Prostate gland (tissue), 2 donors: ENCODE measurements around the gene SLC45A3. TPM values are rescaled to one million over a fixed set of nuclear protein-coding genes. Genes with fewer than 3 reads are reported as not detected.

ENCODE experiments used
- DNase-seq: peaks from one replicate; pipeline ENCODE4 v3.0.0-alpha.2; 2019; ENCODE audit warnings: low spot score
- H3K27ac ChIP-seq, 2 donors: fragments of 200-600 bp; sonication (generic); 2 replicates each; pipeline ENCODE4 v1.5.1; 2017 to 2019
- H3K27me3 ChIP-seq: fragments of 200-600 bp; sonication (generic); replicated peaks from 2 replicates; pipeline ENCODE4 v1.5.1; 2019; ENCODE audit not compliant: insufficient read depth
- H3K36me3 ChIP-seq, 2 donors: fragments of 200-600 bp; sonication (generic); 1 replicate in 1 of 2; 2 replicates in 1 of 2; pipeline versions ENCODE4 v1.5.1 to v1.8.1; 2017 to 2019
- H3K4me1 ChIP-seq: fragments of 200-600 bp; sonication (generic); replicated peaks from 2 replicates; pipeline ENCODE4 v1.5.1; 2019
- H3K4me3 ChIP-seq, 2 donors: fragments of 200-600 bp; sonication (generic); 2 replicates each; pipeline ENCODE4 v1.5.1; 2017 to 2019
- H3K9me3 ChIP-seq: fragments of 200-600 bp; sonication (generic); 2 replicates; pipeline ENCODE4 v1.5.1; 2017
- CTCF ChIP-seq, 4 experiments: fragments of 200-600 bp in 2 of 4; fragments of 450-650 bp in 2 of 4; sonication (generic) in 2 of 4; IDR thresholded peaks; 1 replicate in 3 of 4; 2 replicates in 1 of 4; pipeline ENCODE4 v1.5.1; 2016 to 2019; ENCODE audit warnings: antibody characterized with exemption in 4 of 4, mild to moderate bottlenecking in 2 of 4, moderate library complexity in 2 of 4
- POLR2A ChIP-seq: fragments of 450-650 bp; IDR thresholded peaks from one replicate; pipeline ENCODE4 v1.6.1; 2016; ENCODE audit warnings: antibody characterized with exemption, mild to moderate bottlenecking
- POLR2AphosphoS5 ChIP-seq: sonication (generic); formaldehyde crosslinking; IDR thresholded peaks from one replicate; pipeline ENCODE4 v1.6.1; 2017; ENCODE audit warnings: antibody characterized with exemption
- WGBS: methylation state at CpG from one replicate; pipeline ENCODE4 v1.1.5; 2018; 5-methylcytosine and 5-hydroxymethylcytosine counted together
- intact Hi-C: fragments of 100-400 bp; cut with DNase I; formaldehyde crosslinking; loops from one replicate; pipeline ENCODE4 v1.14.2; 2022
- total RNA-seq, 2 donors: library from RNA; depleted of rRNA; stranded (reverse); fragments of >200 nt; gene quantifications; one replicate each; pipeline ENCODE4 v1.1.0, GENCODE V29; 2016

Gene SLC45A3
- total RNA-seq, 2 donors from 2014 or later: 505 to 1,326 TPM

GRCh38 chr1:205670150-205670446 lies 10.2 kb downstream of the SLC45A3 start:
- WGBS: 85% methylated on average over 5 of the region's 5 CpGs
- Histone ChIP-seq H3K36me3 (peaks cover 0 to 6% of the 10 kb centered on the region in 2 donors), H3K27ac (peak overlapping the region; percentile 37 to 89), H3K4me1 (no peaks in the 10 kb centered on the region), H3K9me3 (no peaks in the 10 kb centered on the region), H3K4me3 (peak overlapping the region in 1 of 2 donors; percentile 84), H3K27me3 (no peaks in the 10 kb centered on the region)
- intact Hi-C loops: no loop called here
- TF ChIP-seq POLR2AphosphoS5 (no peak), CTCF (IDR thresholded peaks at IDR 0.05) (no peak), POLR2A (no peak)
- DNase-seq: no peak

GRCh38 chr1:205669341-205670149 lies 10.8 kb downstream of the SLC45A3 start:
- Histone ChIP-seq H3K27me3 (no peaks in the 10 kb centered on the region), H3K9me3 (no peaks in the 10 kb centered on the region), H3K4me3 (peak overlapping the region; percentile 2 to 84), H3K36me3 (peaks cover under 1 to 2% of the 10 kb centered on the region in 2 donors), H3K4me1 (peaks cover 2% of the 10 kb centered on the region), H3K27ac (peak overlapping the region; percentile 37 to 89)
- no peak for DNase-seq
- intact Hi-C loops: loop anchor here (10.0 kb wide), 1 partner anchor 425 kb away; no protein-coding TSS in a partner anchor
- 69% methylated on average over 20 of the region's 20 CpGs for WGBS
- no peak for TF ChIP-seq POLR2AphosphoS5
- no peak for TF ChIP-seq POLR2A
- TF ChIP-seq CTCF (IDR thresholded peaks at IDR 0.05): no peak

- intact Hi-C loops: loop anchor here (10.0 kb wide), 1 partner anchor 426 kb away; no protein-coding TSS in a partner anchor
- peaks cover 5% of the 10 kb centered on the region for H3K4me1 ChIP-seq
- 57% methylated on average over 5 of the region's 5 CpGs for WGBS
- no peak for TF ChIP-seq CTCF (IDR thresholded peaks at IDR 0.05)
- TF ChIP-seq POLR2AphosphoS5: no peak
- TF ChIP-seq POLR2A: no peak
- no peaks in the 10 kb centered on the region for H3K27me3 ChIP-seq
- no peaks in the 10 kb centered on the region for H3K9me3 ChIP-seq
- no peak for DNase-seq
- H3K36me3 ChIP-seq: peaks cover 6% of the 10 kb centered on the region in 2 donors
- H3K27ac ChIP-seq: peak overlapping the region; percentile 37 to 89
- peak overlapping the region in 1 of 2 donors; percentile 84 for H3K4me3 ChIP-seq
Measured at GRCh38 chr1:205668951-205669340, 11.4 kb downstream of the SLC45A3 start.

GRCh38 chr1:205667909-205668643 lies 12.2 kb downstream of the SLC45A3 start:
- intact Hi-C loops: loop anchor here (10.0 kb wide), 1 partner anchor 427 kb away; no protein-coding TSS in a partner anchor
- Histone ChIP-seq H3K4me3 (peak overlapping the region in 1 of 2 donors; percentile 84), H3K27ac (peak overlapping the region; percentile 37 to 89), H3K27me3 (no peaks in the 10 kb centered on the region), H3K9me3 (no peaks in the 10 kb centered on the region), H3K36me3 (peaks cover 6 to 7% of the 10 kb centered on the region in 2 donors), H3K4me1 (peaks cover 5% of the 10 kb centered on the region)
- TF ChIP-seq POLR2AphosphoS5: no peak
- no peak for TF ChIP-seq POLR2A
- TF ChIP-seq CTCF (IDR thresholded peaks at IDR 0.05): no peak
- WGBS: 56% methylated on average over 11 of the region's 11 CpGs
- DNase-seq: no peak
